ENCODE measurements around the gene EML5.

The EML5 gene

GRCh38 chr14:88750413-88750812, 42.3 kb downstream of the EML5 start:
- H3K36me3 ChIP-seq (ENCODE audit: control insufficient read depth, insufficient read depth, low read length) = no peaks in the 10 kb centered on the region
- H3K4me3 ChIP-seq (ENCODE audit: low read length) = no peak overlapping the region
- H3K9ac ChIP-seq (ENCODE audit: low read length) = no peak overlapping the region
- H3K4me1 ChIP-seq (ENCODE audit: control insufficient read depth, insufficient read depth, low read length) = no peaks in the 10 kb centered on the region
- no peak overlapping the region for H3K27ac ChIP-seq (ENCODE audit: low read depth, low read length)
- no peaks in the 10 kb centered on the region for H3K27me3 ChIP-seq (ENCODE audit: control insufficient read depth, insufficient read depth, low read length)

- Histone ChIP-seq H3K27me3 (ENCODE audit: control insufficient read depth, insufficient read depth, low read length) (no peaks in the 10 kb centered on the region), H3K4me1 (ENCODE audit: control insufficient read depth, insufficient read depth, low read length) (no peaks in the 10 kb centered on the region), H3K9ac (ENCODE audit: low read length) (no peak overlapping the region), H3K4me3 (ENCODE audit: low read length) (no peak overlapping the region), H3K27ac (ENCODE audit: low read depth, low read length) (no peak overlapping the region), H3K36me3 (ENCODE audit: control insufficient read depth, insufficient read depth, low read length) (no peaks in the 10 kb centered on the region)
Observed at GRCh38 chr14:88749139-88749538, 43.6 kb downstream of the EML5 start.

DNA sequence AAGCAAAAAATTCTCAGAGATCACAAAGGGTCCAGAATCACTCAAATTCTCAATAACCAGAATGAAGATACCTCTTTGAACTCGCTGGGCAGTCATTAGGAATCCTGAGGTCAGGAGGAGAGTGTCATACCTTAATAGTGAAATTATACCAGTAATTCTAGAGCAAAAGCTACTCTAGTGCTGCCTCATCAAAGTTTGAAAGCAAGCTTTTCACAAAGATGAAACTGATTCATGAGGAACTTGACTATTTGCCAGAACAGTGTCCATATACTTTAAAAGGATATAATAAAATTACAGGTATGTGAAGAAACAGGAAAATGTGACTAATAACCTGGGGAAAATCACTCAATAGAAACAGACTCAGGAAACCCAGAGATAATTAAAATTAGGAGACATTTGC, 44.5 kb downstream of the EML5 start:
- Histone ChIP-seq H3K4me3 (ENCODE audit: low read length) (no peak overlapping the region), H3K9ac (ENCODE audit: low read length) (no peak overlapping the region), H3K27ac (ENCODE audit: low read depth, low read length) (no peak overlapping the region), H3K4me1 (ENCODE audit: control insufficient read depth, insufficient read depth, low read length) (no peaks in the 10 kb centered on the region), H3K27me3 (ENCODE audit: control insufficient read depth, insufficient read depth, low read length) (no peaks in the 10 kb centered on the region), H3K36me3 (ENCODE audit: control insufficient read depth, insufficient read depth, low read length) (no peaks in the 10 kb centered on the region)

DNA sequence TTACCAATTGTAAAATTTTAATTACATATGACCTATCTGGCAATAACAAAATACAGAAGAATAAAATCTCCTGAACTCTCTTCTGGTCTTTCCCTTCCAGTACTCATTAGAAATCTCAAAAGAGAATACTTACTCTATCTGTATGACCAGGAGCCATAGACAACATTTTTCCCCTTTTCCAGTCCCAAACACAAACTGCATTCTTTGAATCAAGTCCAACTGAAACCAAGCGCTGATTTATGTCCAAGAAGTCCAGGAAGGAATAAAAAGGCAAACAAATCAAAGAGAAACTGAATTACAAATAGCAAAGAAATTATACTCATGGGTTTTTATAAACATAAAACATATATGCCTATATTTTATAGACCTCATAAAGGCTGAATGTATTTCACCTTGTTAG, 46.7 kb downstream of the EML5 start:
- H3K36me3 ChIP-seq (ENCODE audit: control insufficient read depth, insufficient read depth, low read length) = no peaks in the 10 kb centered on the region
- no peaks in the 10 kb centered on the region for H3K27me3 ChIP-seq (ENCODE audit: control insufficient read depth, insufficient read depth, low read length)
- H3K4me1 ChIP-seq (ENCODE audit: control insufficient read depth, insufficient read depth, low read length) = no peaks in the 10 kb centered on the region
- H3K4me3 ChIP-seq (ENCODE audit: low read length) = no peak overlapping the region
- no peak overlapping the region for H3K27ac ChIP-seq (ENCODE audit: low read depth, low read length)
- no peak overlapping the region for H3K9ac ChIP-seq (ENCODE audit: low read length)

DNA sequence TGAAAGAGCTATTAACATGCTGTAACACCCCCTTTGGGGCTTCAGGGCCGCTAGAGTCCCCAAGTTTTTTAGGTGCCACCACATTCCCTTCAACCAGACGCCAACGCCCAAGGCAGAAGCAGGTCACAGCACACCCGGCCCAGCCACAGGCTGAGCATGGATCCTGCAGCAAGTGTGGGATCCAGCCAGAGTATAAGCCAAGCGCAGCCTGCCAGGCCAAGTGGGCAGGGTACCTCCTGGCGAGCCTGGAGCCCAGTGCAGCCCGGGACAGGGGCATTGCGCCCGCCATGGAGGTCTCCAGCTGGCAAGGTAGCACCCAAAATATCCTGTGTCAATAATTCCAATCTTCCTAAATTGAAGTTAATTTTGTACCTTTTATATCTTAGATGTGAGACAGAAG, 55.5 kb downstream of the EML5 start:
- no peak overlapping the region for H3K9ac ChIP-seq (ENCODE audit: low read length)
- H3K4me3 ChIP-seq (ENCODE audit: low read length) = no peak overlapping the region
- no peaks in the 10 kb centered on the region for H3K4me1 ChIP-seq (ENCODE audit: control insufficient read depth, insufficient read depth, low read length)
- H3K27me3 ChIP-seq (ENCODE audit: control insufficient read depth, insufficient read depth, low read length) = no peaks in the 10 kb centered on the region
- H3K27ac ChIP-seq (ENCODE audit: low read depth, low read length) = no peak overlapping the region
- no peaks in the 10 kb centered on the region for H3K36me3 ChIP-seq (ENCODE audit: control insufficient read depth, insufficient read depth, low read length)

GRCh38 chr14:88733121-88733520, 59.6 kb downstream of the EML5 start:
- Histone ChIP-seq H3K36me3 (ENCODE audit: control insufficient read depth, insufficient read depth, low read length) (no peaks in the 10 kb centered on the region), H3K9ac (ENCODE audit: low read length) (no peak overlapping the region), H3K27ac (ENCODE audit: low read depth, low read length) (no peak overlapping the region), H3K4me1 (ENCODE audit: control insufficient read depth, insufficient read depth, low read length) (no peaks in the 10 kb centered on the region), H3K27me3 (ENCODE audit: control insufficient read depth, insufficient read depth, low read length) (no peaks in the 10 kb centered on the region), H3K4me3 (ENCODE audit: low read length) (no peak overlapping the region)

DNA sequence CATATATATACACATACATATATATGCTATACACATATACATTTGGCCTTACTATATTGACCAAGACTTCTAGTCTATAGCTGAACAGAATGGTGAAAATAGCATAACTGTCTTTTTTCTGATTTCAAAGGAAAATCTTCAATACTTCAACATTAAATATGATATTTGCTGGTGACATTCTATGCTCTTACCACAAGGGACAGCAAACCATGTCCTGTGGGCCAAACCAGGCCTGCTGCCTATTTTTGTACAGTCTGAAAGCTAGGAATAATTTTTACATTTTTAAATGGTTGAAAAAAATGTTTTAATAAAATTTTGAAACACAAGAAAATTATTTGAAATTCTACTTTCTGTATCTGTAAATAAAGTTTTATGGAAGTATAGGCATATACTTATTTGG, 63.6 kb downstream of the EML5 start:
- H3K4me1 ChIP-seq (ENCODE audit: control insufficient read depth, insufficient read depth, low read length) = no peaks in the 10 kb centered on the region
- H3K9ac ChIP-seq (ENCODE audit: low read length) = no peak overlapping the region
- no peak overlapping the region for H3K27ac ChIP-seq (ENCODE audit: low read depth, low read length)
- no peak overlapping the region for H3K4me3 ChIP-seq (ENCODE audit: low read length)
- no peaks in the 10 kb centered on the region for H3K36me3 ChIP-seq (ENCODE audit: control insufficient read depth, insufficient read depth, low read length)
- H3K27me3 ChIP-seq (ENCODE audit: control insufficient read depth, insufficient read depth, low read length) = no peaks in the 10 kb centered on the region

DNA sequence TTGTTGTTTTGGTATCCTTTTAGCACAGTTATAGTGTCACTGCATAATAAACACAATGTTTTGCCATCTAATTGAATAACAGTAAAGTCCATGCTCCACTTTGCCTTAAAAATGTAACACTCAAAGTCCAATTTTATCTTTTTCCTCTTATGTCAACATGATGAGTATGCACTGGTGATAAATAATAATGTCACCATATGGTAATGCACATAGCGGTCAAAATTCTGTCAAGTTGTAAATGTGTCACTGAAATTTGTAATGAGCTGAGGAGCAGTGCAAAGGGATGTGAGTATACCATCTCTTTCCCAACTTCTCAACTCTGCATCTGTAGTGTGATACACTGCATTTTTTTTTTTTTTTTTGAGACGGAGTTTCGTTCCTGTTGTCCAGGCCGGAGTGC, 65.7 kb downstream of the EML5 start:
- no peak overlapping the region for H3K27ac ChIP-seq (ENCODE audit: low read depth, low read length)
- H3K36me3 ChIP-seq (ENCODE audit: control insufficient read depth, insufficient read depth, low read length) = no peaks in the 10 kb centered on the region
- H3K9ac ChIP-seq (ENCODE audit: low read length) = no peak overlapping the region
- H3K4me1 ChIP-seq (ENCODE audit: control insufficient read depth, insufficient read depth, low read length) = no peaks in the 10 kb centered on the region
- H3K27me3 ChIP-seq (ENCODE audit: control insufficient read depth, insufficient read depth, low read length) = no peaks in the 10 kb centered on the region
- H3K4me3 ChIP-seq (ENCODE audit: low read length) = no peak overlapping the region

- Histone ChIP-seq H3K9ac (ENCODE audit: low read length) (no peak overlapping the region), H3K27ac (ENCODE audit: low read depth, low read length) (no peak overlapping the region), H3K4me1 (ENCODE audit: control insufficient read depth, insufficient read depth, low read length) (no peaks in the 10 kb centered on the region), H3K4me3 (ENCODE audit: low read length) (no peak overlapping the region), H3K27me3 (ENCODE audit: control insufficient read depth, insufficient read depth, low read length) (no peaks in the 10 kb centered on the region), H3K36me3 (ENCODE audit: control insufficient read depth, insufficient read depth, low read length) (no peaks in the 10 kb centered on the region)
Observed at GRCh38 chr14:88710709-88711108, 82.0 kb downstream of the EML5 start.

GRCh38 chr14:88707088-88707487, 85.7 kb downstream of the EML5 start:
- Histone ChIP-seq H3K9ac (ENCODE audit: low read length) (no peak overlapping the region), H3K27ac (ENCODE audit: low read depth, low read length) (no peak overlapping the region), H3K36me3 (ENCODE audit: control insufficient read depth, insufficient read depth, low read length) (no peaks in the 10 kb centered on the region), H3K4me1 (ENCODE audit: control insufficient read depth, insufficient read depth, low read length) (no peaks in the 10 kb centered on the region), H3K4me3 (ENCODE audit: low read length) (no peak overlapping the region), H3K27me3 (ENCODE audit: control insufficient read depth, insufficient read depth, low read length) (no peaks in the 10 kb centered on the region)

- H3K4me1 ChIP-seq (ENCODE audit: control insufficient read depth, insufficient read depth, low read length) = no peaks in the 10 kb centered on the region
- H3K27ac ChIP-seq (ENCODE audit: low read depth, low read length) = no peak overlapping the region
- H3K4me3 ChIP-seq (ENCODE audit: low read length) = no peak overlapping the region
- no peaks in the 10 kb centered on the region for H3K27me3 ChIP-seq (ENCODE audit: control insufficient read depth, insufficient read depth, low read length)
- no peak overlapping the region for H3K9ac ChIP-seq (ENCODE audit: low read length)
- H3K36me3 ChIP-seq (ENCODE audit: control insufficient read depth, insufficient read depth, low read length) = no peaks in the 10 kb centered on the region
Observed at GRCh38 chr14:88706425-88706824, 86.3 kb downstream of the EML5 start.

GRCh38 chr14:88698651-88699050, 94.1 kb downstream of the EML5 start:
- no peaks in the 10 kb centered on the region for H3K36me3 ChIP-seq (ENCODE audit: control insufficient read depth, insufficient read depth, low read length)
- H3K9ac ChIP-seq (ENCODE audit: low read length) = no peak overlapping the region
- H3K27ac ChIP-seq (ENCODE audit: low read depth, low read length) = no peak overlapping the region
- H3K4me1 ChIP-seq (ENCODE audit: control insufficient read depth, insufficient read depth, low read length) = no peaks in the 10 kb centered on the region
- H3K4me3 ChIP-seq (ENCODE audit: low read length) = no peak overlapping the region
- H3K27me3 ChIP-seq (ENCODE audit: control insufficient read depth, insufficient read depth, low read length) = no peaks in the 10 kb centered on the region

GRCh38 chr14:88695870-88696269, 96.9 kb downstream of the EML5 start:
- no peaks in the 10 kb centered on the region for H3K36me3 ChIP-seq (ENCODE audit: control insufficient read depth, insufficient read depth, low read length)
- no peak overlapping the region for H3K27ac ChIP-seq (ENCODE audit: low read depth, low read length)

GRCh38 chr14:88688386-88688785, 104.4 kb downstream of the EML5 start:
- Histone ChIP-seq H3K36me3 (ENCODE audit: control insufficient read depth, insufficient read depth, low read length) (no peaks in the 10 kb centered on the region), H3K4me1 (ENCODE audit: control insufficient read depth, insufficient read depth, low read length) (no peaks in the 10 kb centered on the region), H3K27ac (ENCODE audit: low read depth, low read length) (no peak overlapping the region), H3K9ac (ENCODE audit: low read length) (no peak overlapping the region), H3K4me3 (ENCODE audit: low read length) (no peak overlapping the region), H3K27me3 (ENCODE audit: control insufficient read depth, insufficient read depth, low read length) (no peaks in the 10 kb centered on the region)

More at GRCh38 chr14:88695870-88696269, 96.9 kb downstream of the EML5 start:
- Histone ChIP-seq H3K4me3 (ENCODE audit: low read length) (no peak overlapping the region), H3K4me1 (ENCODE audit: control insufficient read depth, insufficient read depth, low read length) (no peaks in the 10 kb centered on the region), H3K27me3 (ENCODE audit: control insufficient read depth, insufficient read depth, low read length) (no peaks in the 10 kb centered on the region), H3K9ac (ENCODE audit: low read length) (no peak overlapping the region)

Data from rectal smooth muscle tissue (tissue), 1 donor.